NOMO-1 treated with dmso at 0.1 percent for 144 hours (cell line): Measurements from ENCODE around the gene TMEM14B.
"Not testable (repeated sequence)": the region's sequence is repeated elsewhere in the genome, so short reads cannot be mapped to it uniquely, and the experiment has no call there.

Source experiments
- DNase-seq: peaks from one replicate; lab custom pipeline; 2025; ENCODE audit not compliant: unreplicated experiment; lab: John Stamatoyannopoulos, UW

The TMEM14B gene

GRCh38 chr6:10747251-10747972 is at the start of gene TMEM14B:
TSS of gene TMEM14B (plus strand) at chr6:10747805. CDS start at chr6:10749246, 1,441 bp downstream.
- DNase-seq = peak; percentile 96

GRCh38 chr6:10713962-10714361 is 33.6 kb upstream of the TMEM14B start:
- DNase-seq = no peak

- no peak for DNase-seq
Observed at GRCh38 chr6:10719296-10719963, 28.2 kb upstream of the TMEM14B start.

- DNase-seq = no peak
Observed at GRCh38 chr6:10719964-10720264, 27.7 kb upstream of the TMEM14B start.

GRCh38 chr6:10720265-10720959 is 27.2 kb upstream of the TMEM14B start:
- no peak for DNase-seq

- not testable (repeated sequence) for DNase-seq
Observed at GRCh38 chr6:10720960-10721849, 26.4 kb upstream of the TMEM14B start.

- no peak for DNase-seq
Observed at GRCh38 chr6:10721850-10722569, 25.6 kb upstream of the TMEM14B start.

- no peak for DNase-seq
Observed at GRCh38 chr6:10722570-10722819, 25.1 kb upstream of the TMEM14B start.

GRCh38 chr6:10722820-10723566 is 24.6 kb upstream of the TMEM14B start, which contains the start of gene TMEM14C:
TSS of gene TMEM14C (plus strand) at chr6:10723070. CDS start at chr6:10724614, 1,544 bp downstream.
- peak; percentile 94 for DNase-seq

- DNase-seq = no peak
Observed at GRCh38 chr6:10723567-10723881, 24.1 kb upstream of the TMEM14B start.

GRCh38 chr6:10725044-10725443 is 22.6 kb upstream of the TMEM14B start:
- no peak for DNase-seq

GRCh38 chr6:10725716-10726115 is 21.9 kb upstream of the TMEM14B start:
- no peak for DNase-seq

- no peak for DNase-seq
Observed at GRCh38 chr6:10730254-10730653, 17.4 kb upstream of the TMEM14B start.

GRCh38 chr6:10733151-10733715 is 14.4 kb upstream of the TMEM14B start:
- no peak for DNase-seq

- no peak for DNase-seq
Observed at GRCh38 chr6:10733863-10734262, 13.7 kb upstream of the TMEM14B start.

GRCh38 chr6:10736731-10737130 is 10.9 kb upstream of the TMEM14B start:
- DNase-seq = no peak

- DNase-seq = no peak
Observed at GRCh38 chr6:10740061-10740460, 7.5 kb upstream of the TMEM14B start.

- DNase-seq = not testable (repeated sequence)
Observed at GRCh38 chr6:10741643-10742042, 6.0 kb upstream of the TMEM14B start.

- no peak for DNase-seq
Observed at GRCh38 chr6:10742251-10742650, 5.4 kb upstream of the TMEM14B start.

GRCh38 chr6:10743515-10743914 is 4.1 kb upstream of the TMEM14B start:
- DNase-seq = no peak
